Endothelial cell (in vitro differentiated cells): ENCODE data around the gene ACOT11. TPM values are rescaled to one million over a fixed set of nuclear protein-coding genes. Genes with fewer than 3 reads are reported as not detected.

Experiments used
- DNase-seq: peaks from one replicate; pipeline ENCODE4 v3.0.0; 2021; ENCODE audit warnings: low spot score
- H3K27ac Mint-ChIP-seq: one replicate; pipeline ENCODE4 v1.8.0; 2021; ENCODE audit warnings: mixed read lengths, inconsistent platforms; ENCODE audit not compliant: unreplicated experiment
- H3K27me3 Mint-ChIP-seq: one replicate; pipeline ENCODE4 v1.8.0; 2021; ENCODE audit warnings: mild to moderate bottlenecking, moderate library complexity, mixed read lengths, inconsistent platforms; ENCODE audit not compliant: unreplicated experiment
- H3K36me3 Mint-ChIP-seq: one replicate; pipeline ENCODE4 v1.8.0; 2021; ENCODE audit warnings: mild to moderate bottlenecking, low read depth, mixed read lengths, inconsistent platforms; ENCODE audit not compliant: unreplicated experiment
- H3K4me1 Mint-ChIP-seq: one replicate; pipeline ENCODE4 v1.8.0; 2021; ENCODE audit warnings: mild to moderate bottlenecking, mixed read lengths, inconsistent platforms; ENCODE audit not compliant: unreplicated experiment
- H3K4me3 Mint-ChIP-seq: one replicate; pipeline ENCODE4 v1.8.0; 2021; ENCODE audit warnings: mild to moderate bottlenecking, mixed read lengths, inconsistent platforms; ENCODE audit not compliant: unreplicated experiment
- H3K9me3 Mint-ChIP-seq: one replicate; pipeline ENCODE4 v1.8.0; 2021; ENCODE audit warnings: mixed read lengths, inconsistent platforms; ENCODE audit not compliant: unreplicated experiment
- CTCF ChIP-seq: fragments of 200-600 bp; sonication (generic); IDR thresholded peaks from one replicate; pipeline ENCODE4 v1.5.0; 2021; ENCODE audit warnings: antibody characterized with exemption; ENCODE audit not compliant: unreplicated experiment
- total RNA-seq: library from RNA; stranded (reverse); fragmentation: NEBNext Ultra II Directional; extraction: Animal tissue kit (Norgen Biotek cat#: 25700); gene quantifications from one replicate; pipeline ENCODE4 v1.2.1, GENCODE V29; 2021; ENCODE audit not compliant: unreplicated experiment

The ACOT11 gene
- total RNA-seq, 1 donor from 2014 or later, result 35.6 TPM

DNA sequence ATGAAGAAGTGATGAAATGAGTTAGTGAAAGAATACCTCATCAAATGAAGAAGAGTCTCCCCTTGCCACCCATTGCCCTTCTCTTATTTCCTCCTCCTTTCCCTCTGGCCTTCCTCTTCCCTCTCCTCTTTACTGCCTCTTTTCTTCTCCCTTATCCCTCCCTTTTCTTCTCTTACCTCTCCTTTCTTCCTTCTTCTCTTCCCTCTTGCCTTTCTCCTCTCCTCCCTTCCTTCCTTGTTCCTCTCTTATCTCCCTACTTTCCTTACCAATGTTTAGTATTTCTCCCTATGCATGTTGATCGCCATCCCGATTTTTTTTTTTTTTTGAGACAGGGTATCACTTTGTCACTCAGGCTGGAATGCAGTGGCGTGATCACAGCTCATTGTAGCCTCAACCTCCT is 102.4 kb downstream of the ACOT11 start:
- Mint-ChIP-seq H3K4me3 (no peak overlapping the region), H3K27ac (no peak overlapping the region), H3K9me3 (no peaks in the 10 kb centered on the region), H3K27me3 (peaks cover 3% of the 10 kb centered on the region), H3K4me1 (peaks cover 3% of the 10 kb centered on the region), H3K36me3 (no peaks in the 10 kb centered on the region)
- no peak for TF ChIP-seq CTCF
- DNase-seq, result no peak

DNA sequence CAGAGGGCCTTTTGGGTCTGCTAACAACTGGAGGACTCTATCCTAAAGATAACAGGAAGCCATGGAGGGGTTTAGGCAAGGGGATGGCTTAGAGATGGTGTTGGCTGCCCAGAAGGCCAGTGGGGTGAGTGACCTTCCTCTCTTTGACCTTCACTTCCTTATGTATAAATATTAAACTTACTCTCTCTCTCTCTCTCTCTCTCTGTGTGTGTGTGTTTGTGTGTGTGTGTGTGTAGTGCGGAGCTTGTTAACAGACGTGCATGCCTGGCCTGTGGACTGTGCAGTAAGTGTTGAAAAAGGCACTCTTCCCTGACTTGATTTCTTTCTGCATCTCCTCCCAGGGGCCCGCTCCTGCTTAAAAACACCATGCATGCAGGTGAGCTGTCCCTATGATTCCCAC is 103.6 kb downstream of the ACOT11 start:
- H3K36me3 Mint-ChIP-seq, result no peaks in the 10 kb centered on the region
- H3K4me1 Mint-ChIP-seq, result peaks cover 3% of the 10 kb centered on the region
- TF ChIP-seq CTCF, result no peak
- H3K27me3 Mint-ChIP-seq, result peaks cover 3% of the 10 kb centered on the region
- DNase-seq, result no peak
- H3K4me3 Mint-ChIP-seq, result no peak overlapping the region
- no peak overlapping the region for H3K27ac Mint-ChIP-seq
- H3K9me3 Mint-ChIP-seq, result no peaks in the 10 kb centered on the region

GRCh38 chr1:54652168-54652567 is 104.1 kb downstream of the ACOT11 start:
- Mint-ChIP-seq H3K27ac (no peak overlapping the region), H3K9me3 (no peaks in the 10 kb centered on the region), H3K4me1 (peaks cover 3% of the 10 kb centered on the region), H3K27me3 (peaks cover 3% of the 10 kb centered on the region), H3K36me3 (no peaks in the 10 kb centered on the region), H3K4me3 (no peak overlapping the region)
- DNase-seq, result no peak
- TF ChIP-seq CTCF, result no peak

DNA sequence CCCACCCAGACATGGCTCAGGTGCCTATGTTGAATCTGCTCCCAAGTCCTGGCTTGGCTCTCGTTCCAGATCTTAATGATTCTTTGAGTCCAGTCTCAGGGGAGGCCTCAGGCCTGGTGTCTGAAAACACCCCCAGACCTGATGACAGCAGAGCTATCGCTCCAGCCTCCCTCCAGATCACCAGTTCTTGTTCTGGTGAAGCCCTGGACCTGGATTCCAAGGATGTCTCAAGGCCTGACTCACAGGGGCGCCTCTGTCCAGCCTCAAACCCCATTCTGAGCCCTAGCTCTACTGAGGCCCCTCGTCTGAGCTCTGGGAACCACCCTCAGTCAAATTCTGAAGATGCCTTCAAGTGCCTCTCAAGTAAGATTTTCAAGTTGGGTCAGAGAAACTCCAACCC is 105.0 kb downstream of the ACOT11 start:
- Mint-ChIP-seq H3K27me3 (peaks cover 3% of the 10 kb centered on the region), H3K9me3 (no peaks in the 10 kb centered on the region), H3K4me1 (peaks cover 3% of the 10 kb centered on the region), H3K4me3 (no peak overlapping the region), H3K36me3 (no peaks in the 10 kb centered on the region), H3K27ac (no peak overlapping the region)
- no peak for TF ChIP-seq CTCF
- DNase-seq, result no peak

DNA sequence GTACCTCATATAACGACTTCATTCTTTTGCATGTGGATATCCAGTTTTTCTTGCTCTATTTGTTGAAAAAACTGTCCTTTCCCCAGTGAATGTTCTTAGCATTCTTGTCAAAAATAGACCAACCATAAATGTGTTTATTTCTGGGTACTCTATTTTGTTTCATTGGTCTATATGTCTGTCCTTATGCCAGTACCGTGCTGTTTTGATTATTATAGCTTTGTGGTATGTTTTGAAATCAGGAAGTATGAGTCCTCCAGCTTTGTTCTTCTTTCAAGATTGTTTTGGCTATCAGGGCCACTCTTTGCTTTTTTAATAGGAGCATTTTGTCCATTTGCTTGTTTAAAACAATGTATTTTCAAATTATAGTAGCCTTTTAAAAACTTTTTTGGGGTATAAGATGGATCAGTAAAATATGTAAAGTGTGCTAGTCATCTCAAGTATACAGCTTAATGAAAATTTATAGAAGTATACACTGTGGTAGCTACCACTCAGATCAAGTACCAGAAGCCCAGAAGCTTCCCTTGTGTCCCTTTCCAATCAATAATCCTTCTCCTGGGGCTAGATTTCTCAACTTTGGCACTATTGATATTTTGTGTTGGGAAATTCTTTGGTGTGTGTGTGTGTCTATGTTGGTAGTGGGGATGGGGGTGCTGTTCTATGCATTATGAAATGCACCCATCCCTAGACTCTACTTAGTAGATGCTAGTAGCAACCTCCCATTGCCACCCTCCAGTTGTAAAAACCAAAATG is 110.3 kb downstream of the ACOT11 start:
- TF ChIP-seq CTCF, result no peak
- Mint-ChIP-seq H3K36me3 (peaks cover 5% of the 10 kb centered on the region), H3K27me3 (no peaks in the 10 kb centered on the region), H3K27ac (no peak overlapping the region), H3K4me3 (no peak overlapping the region), H3K9me3 (no peaks in the 10 kb centered on the region), H3K4me1 (no peaks in the 10 kb centered on the region)
- no peak for DNase-seq
